ENCODE measurements around the gene LRRC8C. TPM values are rescaled to one million over a fixed set of nuclear protein-coding genes. Genes with fewer than 3 reads are reported as not detected.

The LRRC8C gene
- total RNA-seq, 6 experiments from 2014 or later: 0.53 to 2.0 (median 1.2) TPM

DNA sequence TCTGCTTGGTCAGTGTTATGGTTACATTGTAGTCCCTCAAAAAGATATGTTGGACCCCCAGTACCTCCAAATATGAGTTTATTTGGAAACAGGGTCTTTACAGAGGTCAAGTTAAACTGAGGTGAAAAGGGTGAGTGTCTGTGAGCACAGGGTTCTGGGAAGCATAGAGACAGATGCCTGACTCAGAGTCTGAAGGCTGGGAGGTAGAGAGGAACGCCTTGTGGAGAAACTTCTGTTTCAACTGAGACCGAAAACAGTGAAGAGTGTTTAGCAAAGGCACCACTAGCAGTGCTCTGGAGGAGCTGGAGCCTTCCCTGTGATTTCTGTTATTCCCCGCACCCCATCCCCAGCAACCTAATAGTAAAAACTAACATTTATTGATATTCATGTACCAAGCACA is 122.7 kb downstream of the LRRC8C start:
- H3K9me3 ChIP-seq: no peaks in the 10 kb centered on the region
- intact Hi-C loops (cut with DNase I): no loop called here
- no peak overlapping the region for H3K27ac ChIP-seq
- peaks cover 0 to 13% (median 0%) of the 10 kb centered on the region in 4 donors for H3K4me1 ChIP-seq
- no peak for TF ChIP-seq POLR2A (IDR thresholded peaks at IDR 0.05)
- TF ChIP-seq, protein P1, sequence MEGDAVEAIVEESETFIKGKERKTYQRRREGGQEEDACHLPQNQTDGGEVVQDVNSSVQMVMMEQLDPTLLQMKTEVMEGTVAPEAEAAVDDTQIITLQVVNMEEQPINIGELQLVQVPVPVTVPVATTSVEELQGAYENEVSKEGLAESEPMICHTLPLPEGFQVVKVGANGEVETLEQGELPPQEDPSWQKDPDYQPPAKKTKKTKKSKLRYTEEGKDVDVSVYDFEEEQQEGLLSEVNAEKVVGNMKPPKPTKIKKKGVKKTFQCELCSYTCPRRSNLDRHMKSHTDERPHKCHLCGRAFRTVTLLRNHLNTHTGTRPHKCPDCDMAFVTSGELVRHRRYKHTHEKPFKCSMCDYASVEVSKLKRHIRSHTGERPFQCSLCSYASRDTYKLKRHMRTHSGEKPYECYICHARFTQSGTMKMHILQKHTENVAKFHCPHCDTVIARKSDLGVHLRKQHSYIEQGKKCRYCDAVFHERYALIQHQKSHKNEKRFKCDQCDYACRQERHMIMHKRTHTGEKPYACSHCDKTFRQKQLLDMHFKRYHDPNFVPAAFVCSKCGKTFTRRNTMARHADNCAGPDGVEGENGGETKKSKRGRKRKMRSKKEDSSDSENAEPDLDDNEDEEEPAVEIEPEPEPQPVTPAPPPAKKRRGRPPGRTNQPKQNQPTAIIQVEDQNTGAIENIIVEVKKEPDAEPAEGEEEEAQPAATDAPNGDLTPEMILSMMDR (IDR thresholded peaks at IDR 0.05): no peak
- H3K27me3 ChIP-seq: no peaks in the 10 kb centered on the region
- no peak overlapping the region for H3K4me3 ChIP-seq
- DNase-seq (no peak), ATAC-seq (no peak)
- no peaks in the 10 kb centered on the region for H3K36me3 ChIP-seq
- whole genome bisulfite sequencing (ENCODE audit: insufficient coverage, low coverage, low lambda C conversion rate, missing lambda C conversion rate): 72% methylated on average over 3 of the region's 3 CpGs

DNA sequence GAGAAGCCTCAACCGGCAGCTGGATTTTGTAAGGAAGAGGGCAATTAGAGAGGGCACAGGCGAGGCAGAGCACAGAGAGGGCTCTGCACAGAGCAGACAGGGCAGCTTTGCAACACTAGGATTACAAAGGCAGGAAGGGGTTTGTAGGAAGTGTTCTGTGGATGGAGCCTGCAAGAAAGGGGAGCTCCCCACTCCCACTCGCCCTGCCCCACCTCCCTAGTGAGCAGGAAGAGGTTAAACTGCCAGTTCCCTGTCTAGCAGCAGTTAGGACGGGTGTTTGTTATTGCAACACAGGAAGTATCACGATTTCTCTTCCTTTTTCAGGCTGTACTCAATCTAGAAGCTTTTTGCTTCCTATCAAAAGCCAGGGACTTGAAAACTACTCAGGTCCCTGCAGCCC is 124.6 kb downstream of the LRRC8C start:
- Histone ChIP-seq H3K27ac (no peak overlapping the region), H3K27me3 (no peaks in the 10 kb centered on the region), H3K9me3 (no peaks in the 10 kb centered on the region), H3K36me3 (no peaks in the 10 kb centered on the region), H3K4me1 (peaks cover 0 to 21% (median 0%) of the 10 kb centered on the region in 4 donors), H3K4me3 (no peak overlapping the region)
- DNase-seq: peak in 1 of 3 donors; percentile 65
- WGBS (ENCODE audit: insufficient coverage, low coverage, low lambda C conversion rate, missing lambda C conversion rate): 7% methylated on average over 5 of the region's 5 CpGs
- intact Hi-C loops (cut with DNase I): no loop called here
- TF ChIP-seq, protein P1 (IDR thresholded peaks at IDR 0.05): no peak
- TF ChIP-seq POLR2A (IDR thresholded peaks at IDR 0.05): no peak
- peak; percentile 49 to 70 (median 57) for ATAC-seq

DNA sequence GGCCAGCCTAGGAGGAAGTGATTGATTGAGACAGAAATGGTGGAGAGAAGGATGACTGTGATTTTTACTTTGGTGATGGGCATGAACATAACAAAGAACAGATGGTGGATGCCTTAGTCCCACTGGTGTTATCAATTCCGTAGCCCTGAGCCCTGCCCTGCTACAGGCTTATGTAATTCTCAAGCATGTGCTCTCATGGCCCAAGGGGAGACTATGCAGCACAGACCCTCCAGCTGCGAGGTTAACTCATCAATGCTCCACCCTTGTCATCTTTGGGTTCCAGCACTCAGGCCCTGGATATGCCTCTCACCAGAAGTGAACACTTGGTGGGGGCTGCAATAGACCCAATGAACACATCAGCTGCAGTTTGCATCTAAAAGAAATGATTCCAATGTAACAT is 125.2 kb downstream of the LRRC8C start:
- DNase-seq (no peak), ATAC-seq (no peak)
- H3K27ac ChIP-seq: peak overlapping the region in 1 of 3 donors; percentile 4
- peaks cover 0 to 27% (median 0%) of the 10 kb centered on the region in 4 donors for H3K4me1 ChIP-seq
- no peaks in the 10 kb centered on the region for H3K27me3 ChIP-seq
- WGBS (ENCODE audit: insufficient coverage, low coverage, low lambda C conversion rate, missing lambda C conversion rate): 0% methylated on average over 1 of the region's 2 CpGs
- no peak for TF ChIP-seq POLR2A (IDR thresholded peaks at IDR 0.05)
- TF ChIP-seq, protein P1 (IDR thresholded peaks at IDR 0.05): no peak
- no peaks in the 10 kb centered on the region for H3K36me3 ChIP-seq
- H3K9me3 ChIP-seq: no peaks in the 10 kb centered on the region
- intact Hi-C loops (cut with DNase I): no loop called here
- H3K4me3 ChIP-seq: no peak overlapping the region

DNA sequence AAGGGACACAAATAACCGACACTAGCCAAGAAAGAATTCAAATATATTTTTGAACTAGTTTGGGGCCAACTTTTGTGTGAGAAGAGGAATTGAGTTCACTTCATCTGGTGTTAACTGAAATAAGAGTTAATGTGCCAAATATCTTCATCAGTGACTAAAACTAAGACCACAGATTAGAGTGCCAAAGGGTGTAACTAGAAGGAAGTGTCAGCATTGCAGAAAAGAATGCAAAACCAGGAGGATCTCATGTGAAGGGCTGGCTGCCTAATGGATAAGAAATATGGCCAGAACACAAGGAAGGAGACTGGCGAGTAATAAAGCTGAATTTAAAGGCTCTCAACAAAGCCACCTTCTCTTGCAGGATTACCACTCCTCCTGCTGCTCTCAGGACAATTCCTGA is 126.1 kb downstream of the LRRC8C start:
- Histone ChIP-seq H3K4me3 (no peak overlapping the region), H3K27ac (no peak overlapping the region), H3K9me3 (no peaks in the 10 kb centered on the region), H3K36me3 (no peaks in the 10 kb centered on the region), H3K27me3 (no peaks in the 10 kb centered on the region), H3K4me1 (peaks cover 0 to 24% (median 0%) of the 10 kb centered on the region in 4 donors)
- WGBS (ENCODE audit: insufficient coverage, low coverage, low lambda C conversion rate, missing lambda C conversion rate): 73% methylated on average over 2 of the region's 2 CpGs
- intact Hi-C loops (cut with DNase I): no loop called here
- TF ChIP-seq POLR2A (IDR thresholded peaks at IDR 0.05): no peak
- TF ChIP-seq, protein P1 (IDR thresholded peaks at IDR 0.05): no peak
- ATAC-seq (no peak), DNase-seq (no peak)

DNA sequence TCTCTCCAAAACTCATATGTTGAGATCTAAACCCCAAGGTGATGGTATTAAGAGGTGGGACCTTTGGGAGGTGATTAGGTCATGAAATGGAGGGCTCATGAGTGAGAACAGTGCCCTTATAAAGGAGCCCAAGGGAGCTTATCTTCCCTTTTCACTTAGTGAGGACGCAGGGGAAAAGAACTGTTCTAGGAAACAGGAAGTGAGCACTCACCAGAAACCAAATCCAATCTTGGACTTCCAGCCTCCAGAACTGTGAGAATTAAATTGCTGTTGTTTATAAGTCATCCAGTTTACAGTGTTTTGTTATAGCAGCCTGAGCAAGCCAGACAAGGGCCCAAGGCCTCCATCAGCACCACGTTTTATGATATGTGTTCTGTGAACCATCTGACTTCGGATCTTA is 127.6 kb downstream of the LRRC8C start:
- DNase-seq (no peak), ATAC-seq (peak in 1 of 4 donors; percentile 20)
- intact Hi-C loops (cut with DNase I): no loop called here
- Histone ChIP-seq H3K27ac (no peak overlapping the region), H3K27me3 (no peaks in the 10 kb centered on the region), H3K36me3 (no peaks in the 10 kb centered on the region), H3K4me1 (peaks cover 0 to 20% (median 0%) of the 10 kb centered on the region in 4 donors), H3K9me3 (no peaks in the 10 kb centered on the region), H3K4me3 (no peak overlapping the region)
- TF ChIP-seq POLR2A (IDR thresholded peaks at IDR 0.05): no peak
- WGBS (ENCODE audit: insufficient coverage, low coverage, low lambda C conversion rate, missing lambda C conversion rate): 60% methylated on average over 1 of the region's 3 CpGs

Data from right lobe of liver (tissue), 6 donors.